ENCODE results near the gene MCOLN1. TPM values are rescaled to one million over a fixed set of nuclear protein-coding genes. Genes with fewer than 3 reads are reported as not detected.

Gene MCOLN1
- total RNA-seq, 1 donor from 2014 or later: 3.6 TPM

DNA sequence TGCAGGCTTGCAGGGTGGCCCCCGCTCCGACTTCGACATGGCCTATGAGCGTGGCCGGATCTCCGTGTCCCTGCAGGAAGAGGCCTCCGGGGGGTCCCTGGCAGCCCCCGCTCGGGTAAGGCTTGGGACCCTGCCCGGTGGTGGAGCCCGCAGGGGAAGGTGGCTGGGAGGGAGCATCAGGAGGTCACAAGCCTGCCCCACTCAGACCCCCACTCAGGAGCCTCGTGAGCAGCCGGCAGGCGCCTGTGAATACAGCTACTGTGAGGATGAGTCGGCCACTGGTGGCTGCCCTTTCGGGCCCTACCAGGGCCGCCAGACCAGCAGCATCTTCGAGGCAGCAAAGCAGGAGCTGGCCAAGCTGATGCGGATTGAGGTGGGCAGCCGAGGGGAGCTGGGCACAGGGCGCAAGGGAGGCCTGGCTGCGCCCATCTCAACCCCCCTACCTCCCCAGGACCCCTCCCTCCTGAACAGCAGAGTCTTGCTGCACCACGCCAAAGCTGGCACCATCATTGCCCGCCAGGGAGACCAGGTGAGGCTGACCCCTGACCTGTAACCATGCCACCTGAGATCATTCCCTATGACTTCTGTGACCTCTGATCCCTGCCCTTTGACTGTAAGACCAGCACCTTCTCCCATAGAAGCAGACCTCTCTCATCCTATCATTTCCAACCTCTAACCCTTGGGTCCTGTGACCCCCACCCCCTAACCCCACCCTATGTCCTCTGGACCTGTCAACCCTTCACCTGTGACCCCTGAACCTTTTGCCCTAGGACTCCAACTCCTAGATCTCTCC lies 20.3 kb downstream of the MCOLN1 start:
- H3K4me3 ChIP-seq (ENCODE audit: low read depth, low read length): no peak overlapping the region
- TF ChIP-seq, protein P1, sequence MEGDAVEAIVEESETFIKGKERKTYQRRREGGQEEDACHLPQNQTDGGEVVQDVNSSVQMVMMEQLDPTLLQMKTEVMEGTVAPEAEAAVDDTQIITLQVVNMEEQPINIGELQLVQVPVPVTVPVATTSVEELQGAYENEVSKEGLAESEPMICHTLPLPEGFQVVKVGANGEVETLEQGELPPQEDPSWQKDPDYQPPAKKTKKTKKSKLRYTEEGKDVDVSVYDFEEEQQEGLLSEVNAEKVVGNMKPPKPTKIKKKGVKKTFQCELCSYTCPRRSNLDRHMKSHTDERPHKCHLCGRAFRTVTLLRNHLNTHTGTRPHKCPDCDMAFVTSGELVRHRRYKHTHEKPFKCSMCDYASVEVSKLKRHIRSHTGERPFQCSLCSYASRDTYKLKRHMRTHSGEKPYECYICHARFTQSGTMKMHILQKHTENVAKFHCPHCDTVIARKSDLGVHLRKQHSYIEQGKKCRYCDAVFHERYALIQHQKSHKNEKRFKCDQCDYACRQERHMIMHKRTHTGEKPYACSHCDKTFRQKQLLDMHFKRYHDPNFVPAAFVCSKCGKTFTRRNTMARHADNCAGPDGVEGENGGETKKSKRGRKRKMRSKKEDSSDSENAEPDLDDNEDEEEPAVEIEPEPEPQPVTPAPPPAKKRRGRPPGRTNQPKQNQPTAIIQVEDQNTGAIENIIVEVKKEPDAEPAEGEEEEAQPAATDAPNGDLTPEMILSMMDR (conservative IDR thresholded peaks at IDR 0.05; ENCODE audit: low read depth, low read length): no peak
- DNase-seq (ENCODE audit: low read depth): no peak

DNA sequence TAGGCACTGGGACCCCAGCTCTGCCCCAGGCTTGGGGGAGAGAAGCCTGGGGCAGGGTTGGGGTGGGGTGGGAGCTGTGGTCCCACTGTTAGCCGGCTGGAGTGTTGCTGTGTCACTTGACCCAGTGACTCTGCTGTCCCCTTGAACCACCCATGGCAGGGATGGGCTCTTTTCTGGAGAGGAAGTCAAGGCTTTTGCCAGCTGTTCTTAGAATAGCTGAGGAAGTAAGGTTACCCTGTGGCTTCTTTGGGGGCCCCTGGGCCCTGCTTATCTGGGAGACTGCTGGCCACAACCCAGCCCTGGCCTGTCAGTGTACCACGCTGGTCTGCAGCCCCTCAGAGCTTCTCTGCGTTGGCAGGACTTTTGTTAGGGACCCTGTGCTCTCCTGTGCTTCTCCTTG lies 22.2 kb downstream of the MCOLN1 start:
- H3K4me3 ChIP-seq (ENCODE audit: low read depth, low read length): no peak overlapping the region
- TF ChIP-seq, protein P1 (conservative IDR thresholded peaks at IDR 0.05; ENCODE audit: low read depth, low read length): no peak
- no peak for DNase-seq (ENCODE audit: low read depth)

DNA sequence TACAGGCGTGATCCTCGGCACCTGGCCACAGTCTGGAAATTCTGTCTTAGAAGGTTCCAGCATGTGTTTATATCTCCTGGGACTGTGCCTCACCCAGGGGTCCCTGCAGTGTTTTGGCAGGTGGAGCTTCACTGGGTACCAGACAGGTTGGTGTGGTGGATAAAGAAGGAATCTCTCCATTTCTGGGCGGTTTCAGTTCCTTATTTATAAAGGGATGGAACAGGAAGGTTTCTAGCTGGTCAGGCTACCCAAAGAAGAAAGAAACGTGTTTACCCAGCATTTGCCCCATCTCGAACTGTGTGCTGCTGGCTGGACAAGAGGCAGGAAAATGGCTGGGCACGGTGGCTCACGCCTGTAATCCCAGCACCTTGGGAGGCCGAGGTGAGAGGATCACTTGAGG lies 22.9 kb downstream of the MCOLN1 start:
- no peak for DNase-seq (ENCODE audit: low read depth)
- H3K4me3 ChIP-seq (ENCODE audit: low read depth, low read length): no peak overlapping the region
- TF ChIP-seq, protein P1 (conservative IDR thresholded peaks at IDR 0.05; ENCODE audit: low read depth, low read length): no peak

DNA sequence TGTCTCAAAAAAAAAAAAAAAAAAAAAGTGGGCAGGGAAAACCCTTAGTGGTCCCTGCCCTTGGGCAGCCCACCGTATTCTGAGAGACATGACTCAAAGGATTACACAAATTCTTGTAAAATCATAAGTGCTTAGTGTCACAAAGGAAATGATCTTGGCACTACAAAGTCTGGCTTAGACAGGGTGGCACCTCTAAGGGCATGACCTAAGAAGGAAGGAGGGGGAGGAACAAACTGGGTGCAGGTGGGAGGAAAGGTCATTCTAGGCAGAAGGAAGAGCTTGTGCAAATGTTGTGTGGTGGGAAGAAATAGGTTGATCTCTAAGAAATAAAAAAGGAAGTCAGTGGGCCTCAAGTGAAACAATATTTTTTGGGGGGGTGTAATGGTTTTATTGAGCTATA lies 23.5 kb downstream of the MCOLN1 start:
- TF ChIP-seq, protein P1 (conservative IDR thresholded peaks at IDR 0.05; ENCODE audit: low read depth, low read length): no peak
- no peak overlapping the region for H3K4me3 ChIP-seq (ENCODE audit: low read depth, low read length)
- no peak for DNase-seq (ENCODE audit: low read depth)

DNA sequence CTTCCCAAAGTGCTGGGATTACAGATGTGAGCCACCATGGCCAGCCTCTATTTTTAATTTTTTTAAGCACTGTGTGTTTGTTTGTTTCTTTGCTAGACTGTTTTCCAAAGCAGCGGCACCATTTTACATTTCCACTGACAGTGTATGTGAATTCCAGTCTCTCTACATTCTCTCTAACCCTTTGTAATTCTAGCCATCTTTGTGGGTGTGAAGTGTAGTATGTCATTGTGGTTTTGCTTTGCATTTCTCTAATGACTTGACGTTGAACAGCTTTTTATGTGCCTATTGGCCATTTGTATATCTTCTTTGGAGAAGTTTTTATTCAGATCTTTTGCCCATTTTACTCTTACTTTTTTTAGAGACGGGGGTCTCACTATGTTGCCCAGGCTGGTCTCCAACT lies 24.7 kb downstream of the MCOLN1 start:
- H3K4me3 ChIP-seq (ENCODE audit: low read depth, low read length): no peak overlapping the region
- DNase-seq (ENCODE audit: low read depth): no peak
- TF ChIP-seq, protein P1 (conservative IDR thresholded peaks at IDR 0.05; ENCODE audit: low read depth, low read length): no peak

DNA sequence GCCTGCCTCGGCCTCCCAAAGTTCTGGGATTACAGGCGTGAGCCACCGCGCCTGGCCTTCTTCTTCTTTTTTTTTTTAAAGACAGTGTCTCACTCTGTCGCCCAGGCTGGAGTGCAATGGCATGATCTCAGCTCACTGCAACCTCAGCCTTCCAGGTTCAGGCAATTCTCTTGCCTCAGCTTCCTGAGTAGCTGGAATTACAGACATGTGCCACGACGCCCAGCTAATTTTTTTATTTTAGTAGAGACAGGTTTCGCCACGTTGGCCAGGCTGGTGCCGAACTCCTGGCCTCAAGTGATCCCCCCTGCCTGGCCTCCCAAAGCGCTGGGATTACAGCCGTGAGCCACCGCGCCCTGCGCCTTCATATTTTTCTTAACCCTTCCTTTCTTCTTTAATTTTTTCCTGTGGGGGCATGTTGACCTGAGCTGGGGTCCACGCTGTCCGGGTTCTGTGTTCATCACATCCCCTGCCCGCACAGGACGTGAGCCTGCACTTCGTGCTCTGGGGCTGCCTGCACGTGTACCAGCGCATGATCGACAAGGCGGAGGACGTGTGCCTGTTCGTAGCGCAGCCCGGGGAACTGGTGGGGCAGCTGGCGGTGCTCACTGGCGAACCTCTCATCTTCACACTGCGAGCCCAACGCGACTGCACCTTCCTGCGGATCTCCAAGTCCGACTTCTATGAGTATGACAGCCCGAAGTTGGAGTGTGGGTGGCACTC lies 27.2 kb downstream of the MCOLN1 start:
- no peak for DNase-seq (ENCODE audit: low read depth)
- TF ChIP-seq, protein P1 (conservative IDR thresholded peaks at IDR 0.05; ENCODE audit: low read depth, low read length): no peak
- no peak overlapping the region for H3K4me3 ChIP-seq (ENCODE audit: low read depth, low read length)
